Jurkat, Clone E6-1 (cell line): ENCODE results near the gene LRPAP1.
"Not testable (repeated sequence)": the region's sequence is repeated elsewhere in the genome, so short reads cannot be mapped to it uniquely, and the experiment has no call there.

Experiments used
- DNase-seq: peaks from one replicate; pipeline ENCODE4 v3.0.0-alpha.2; 2011; ENCODE audit warnings: low read depth, low spot score
- H3K4me3 ChIP-seq: 2 replicates; pipeline ENCODE4 v1.5.1; 2011; ENCODE audit warnings: mild to moderate bottlenecking, low read length, control low read depth, moderate library complexity

Gene LRPAP1

DNA sequence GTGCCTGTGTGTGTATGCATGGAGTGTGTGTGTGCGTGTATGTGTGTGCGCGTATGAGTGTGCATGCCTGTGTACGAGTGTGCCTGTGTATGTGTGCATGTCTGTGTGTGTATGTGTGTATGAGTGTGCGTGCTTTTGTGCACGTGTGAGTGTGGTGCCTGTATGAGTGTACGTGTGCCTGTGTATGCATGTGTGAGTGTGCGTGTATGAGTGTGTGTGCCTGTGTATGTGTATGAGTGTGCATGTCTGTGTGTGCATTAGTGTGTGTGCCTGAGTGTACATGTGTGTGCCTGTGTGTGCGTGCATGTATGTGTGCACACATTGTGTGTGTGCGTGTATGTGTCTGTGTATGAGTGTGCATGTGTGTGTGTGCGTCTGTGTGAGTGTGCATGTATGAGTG lies 63.4 kb downstream of the LRPAP1 start:
- H3K4me3 ChIP-seq, result no peak overlapping the region
- no peak for DNase-seq

DNA sequence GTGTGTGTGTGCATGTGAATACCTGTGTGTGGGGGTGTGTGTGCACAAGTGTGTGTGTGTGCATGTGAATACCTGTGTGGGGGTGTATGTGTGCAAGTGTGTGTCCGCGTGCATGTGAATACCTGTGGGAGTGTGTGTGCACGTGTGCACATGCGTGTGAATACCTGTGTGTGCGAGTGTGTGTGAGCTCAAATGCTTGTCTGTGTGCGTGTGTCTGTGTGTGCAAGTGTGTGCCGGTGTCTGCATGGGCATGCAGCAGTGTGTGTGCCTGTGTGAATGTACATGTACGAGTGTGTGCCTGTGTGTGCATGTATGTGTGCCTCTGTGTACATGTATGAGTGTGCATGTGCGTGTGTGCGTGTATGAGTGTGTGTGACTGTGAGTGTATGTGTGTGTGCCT lies 64.1 kb downstream of the LRPAP1 start:
- no peak overlapping the region for H3K4me3 ChIP-seq
- DNase-seq, result no peak

DNA sequence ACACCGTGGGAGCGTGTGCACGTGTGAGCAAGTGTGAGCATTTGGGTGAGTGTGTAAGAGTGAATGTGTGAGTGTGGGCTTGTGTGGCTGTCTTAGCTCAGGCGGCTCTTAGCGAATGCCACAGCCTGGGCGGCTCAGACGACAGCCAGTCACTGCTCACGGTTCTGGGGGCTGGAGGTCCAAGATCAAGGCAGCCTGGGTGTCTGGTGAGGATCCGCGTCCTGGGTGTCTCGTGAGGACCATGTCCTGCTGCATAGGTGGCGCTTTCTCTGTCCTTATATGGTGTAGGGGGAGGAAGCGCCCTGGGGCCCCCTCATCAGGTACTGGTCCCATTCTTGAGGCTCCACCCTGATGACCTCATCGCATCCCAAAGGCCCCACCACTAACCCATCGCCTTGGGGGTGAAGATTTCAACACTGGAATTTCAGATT lies 64.6 kb downstream of the LRPAP1 start:
- no peak for DNase-seq
- H3K4me3 ChIP-seq, result no peak overlapping the region

DNA sequence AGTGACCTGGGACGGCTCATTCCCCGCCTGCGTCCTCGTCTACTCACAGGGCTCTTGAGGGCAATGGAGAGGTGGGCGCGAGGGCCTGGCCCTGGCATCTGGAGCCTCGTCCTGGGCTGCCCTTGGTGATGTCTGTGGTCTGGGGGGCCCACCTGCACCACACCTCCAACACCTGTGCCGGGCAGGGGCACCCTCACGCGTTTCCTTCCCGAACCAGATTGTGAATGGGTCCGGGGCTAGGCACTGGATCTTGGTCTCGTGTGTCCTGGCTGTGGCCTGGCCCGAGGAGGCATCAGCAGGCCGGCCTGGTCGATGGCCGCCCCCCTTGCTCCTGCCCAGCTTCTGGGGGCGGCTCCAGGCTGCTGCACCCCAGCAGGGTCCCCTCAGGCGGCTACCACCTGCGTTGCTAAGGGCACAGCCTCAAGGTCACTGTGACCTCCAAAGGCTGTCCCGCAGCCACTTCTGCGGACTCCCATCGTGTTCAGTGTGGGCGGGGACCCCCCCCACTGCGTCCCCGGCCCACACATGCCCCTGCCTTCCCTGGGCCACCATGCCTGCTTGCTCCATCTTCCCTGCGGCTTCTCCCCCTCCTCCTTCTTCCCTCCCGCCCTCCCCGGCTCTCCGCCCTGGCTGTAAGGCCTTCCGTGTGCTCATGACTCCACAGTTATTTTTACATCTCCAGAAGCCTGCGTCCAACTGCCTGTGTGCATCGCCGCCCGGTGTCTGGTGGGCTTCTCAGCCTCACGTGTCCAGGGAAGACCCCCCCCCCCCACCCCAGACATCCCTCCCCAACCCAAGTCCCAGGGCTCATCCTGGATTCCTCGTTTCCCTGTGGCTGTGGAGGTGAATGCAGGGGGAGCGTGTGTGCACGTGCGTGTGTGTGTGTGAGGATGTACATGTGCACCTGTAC lies 65.3 kb downstream of the LRPAP1 start:
- DNase-seq, result no peak
- H3K4me3 ChIP-seq, result no peak overlapping the region

DNA sequence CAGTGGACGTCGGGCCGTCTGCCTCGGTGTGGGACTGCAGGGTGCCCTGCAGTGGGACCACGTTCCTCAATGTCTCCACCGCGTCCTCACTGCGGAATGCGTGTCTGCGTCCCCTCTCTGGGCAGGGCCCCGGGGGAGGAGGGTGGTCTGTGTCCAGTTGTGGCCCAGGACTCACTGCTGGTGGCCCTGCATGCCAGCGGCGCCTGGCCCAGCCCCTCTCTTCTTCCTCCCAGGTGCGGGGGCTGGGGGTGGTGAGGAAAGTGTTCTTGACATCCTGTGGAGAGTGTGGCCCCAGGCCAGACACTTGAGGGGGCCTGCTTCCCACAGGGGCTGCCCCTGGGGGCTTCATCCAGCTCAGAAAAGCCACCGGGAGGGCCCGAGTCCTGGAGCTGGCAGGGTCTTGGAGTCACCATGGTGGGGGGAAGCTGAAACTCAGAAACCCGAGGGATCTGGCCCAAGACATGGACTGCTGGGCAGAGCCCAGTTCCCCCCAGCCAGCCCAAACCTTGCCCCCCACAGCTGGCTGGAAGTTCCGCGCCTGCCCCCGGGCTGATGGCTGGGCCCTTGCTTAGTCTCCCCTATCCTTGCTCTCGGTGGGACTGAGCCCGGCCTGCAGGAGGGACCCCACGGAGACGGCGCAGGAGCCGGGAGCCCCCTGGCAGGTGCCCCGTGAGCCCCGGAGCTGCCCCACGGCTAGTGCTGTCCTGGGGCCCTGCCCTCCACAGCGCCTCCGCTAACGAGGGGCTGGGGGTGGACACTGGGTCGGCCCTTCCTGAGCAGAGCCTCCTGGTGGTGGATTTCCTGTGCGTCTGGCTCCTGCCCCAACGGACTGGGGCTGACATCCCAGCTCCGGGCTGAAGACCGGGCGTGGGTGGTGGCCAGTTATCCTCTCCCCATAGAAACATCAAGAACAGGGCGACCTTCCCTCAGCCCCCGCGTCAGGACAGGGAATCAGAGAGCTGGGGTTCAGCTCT lies 66.2 kb downstream of the LRPAP1 start:
- H3K4me3 ChIP-seq, result no peak overlapping the region
- DNase-seq, result no peak

DNA sequence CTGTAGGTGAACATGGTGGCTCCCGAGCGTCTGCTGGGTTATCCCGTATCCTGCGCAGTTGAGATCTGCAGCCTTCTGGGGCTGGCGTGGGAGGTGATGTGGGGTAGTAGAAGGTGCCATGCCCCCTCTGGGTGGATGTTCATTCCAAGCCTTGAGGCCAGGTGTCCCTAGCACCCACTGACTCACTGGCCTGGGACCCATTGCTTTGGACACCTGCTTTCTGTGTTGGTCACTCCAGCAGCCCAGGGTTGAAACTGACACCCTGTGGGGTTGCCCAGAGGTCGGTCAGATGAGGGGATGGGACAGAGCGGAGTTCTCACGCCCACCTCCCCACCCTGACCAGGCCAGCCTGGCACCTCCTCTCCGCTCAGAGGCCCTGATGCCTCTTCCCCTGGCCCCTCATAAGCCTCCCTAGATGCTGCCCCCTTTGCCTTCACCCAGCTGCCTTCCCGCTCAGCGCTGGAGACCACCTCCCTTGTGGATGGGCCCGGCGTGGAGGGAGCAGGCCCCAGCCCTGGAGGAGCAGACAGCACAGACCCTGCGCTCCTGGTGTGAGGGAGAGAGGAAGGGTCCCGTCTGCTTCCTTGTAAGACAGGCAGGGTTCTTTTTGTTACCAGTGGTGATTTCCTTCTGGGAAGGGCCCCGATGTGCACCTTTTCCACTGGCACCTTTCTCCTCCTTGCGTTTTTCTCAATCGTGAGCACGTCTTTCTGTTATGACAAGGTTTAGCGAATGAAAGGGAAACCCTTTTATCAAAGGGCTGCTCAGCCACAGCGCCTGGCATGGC lies 67.1 kb downstream of the LRPAP1 start:
- H3K4me3 ChIP-seq, result no peak overlapping the region
- DNase-seq, result no peak

DNA sequence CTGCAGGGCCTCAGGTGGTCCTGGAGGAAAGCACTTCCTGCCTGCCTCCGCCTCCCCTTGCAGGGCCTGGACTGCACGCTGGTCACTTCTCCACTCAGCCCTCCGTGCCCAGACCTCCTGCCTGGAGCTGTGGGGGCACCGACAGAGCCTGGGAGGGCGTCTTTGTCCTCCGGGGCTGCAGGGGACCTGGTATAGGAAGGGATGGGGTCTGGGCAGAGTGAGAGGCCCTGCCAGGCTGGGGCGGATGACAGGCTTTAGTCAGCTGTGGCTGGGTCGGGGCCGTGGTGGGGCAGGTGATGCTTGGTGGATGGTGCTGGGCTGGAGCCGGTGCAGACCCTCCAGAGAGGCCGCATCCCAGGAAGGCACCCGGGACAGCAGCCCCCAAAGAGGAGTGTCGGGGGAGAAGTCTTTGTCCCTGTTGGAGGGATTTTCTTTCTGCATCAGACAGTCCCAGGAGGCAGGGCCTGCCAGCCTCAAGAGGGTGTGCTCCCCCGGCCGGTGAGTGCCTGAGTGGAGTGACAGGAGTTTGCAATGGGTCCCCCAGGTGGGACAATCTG lies 67.8 kb downstream of the LRPAP1 start:
- no peak for DNase-seq
- no peak overlapping the region for H3K4me3 ChIP-seq

DNA sequence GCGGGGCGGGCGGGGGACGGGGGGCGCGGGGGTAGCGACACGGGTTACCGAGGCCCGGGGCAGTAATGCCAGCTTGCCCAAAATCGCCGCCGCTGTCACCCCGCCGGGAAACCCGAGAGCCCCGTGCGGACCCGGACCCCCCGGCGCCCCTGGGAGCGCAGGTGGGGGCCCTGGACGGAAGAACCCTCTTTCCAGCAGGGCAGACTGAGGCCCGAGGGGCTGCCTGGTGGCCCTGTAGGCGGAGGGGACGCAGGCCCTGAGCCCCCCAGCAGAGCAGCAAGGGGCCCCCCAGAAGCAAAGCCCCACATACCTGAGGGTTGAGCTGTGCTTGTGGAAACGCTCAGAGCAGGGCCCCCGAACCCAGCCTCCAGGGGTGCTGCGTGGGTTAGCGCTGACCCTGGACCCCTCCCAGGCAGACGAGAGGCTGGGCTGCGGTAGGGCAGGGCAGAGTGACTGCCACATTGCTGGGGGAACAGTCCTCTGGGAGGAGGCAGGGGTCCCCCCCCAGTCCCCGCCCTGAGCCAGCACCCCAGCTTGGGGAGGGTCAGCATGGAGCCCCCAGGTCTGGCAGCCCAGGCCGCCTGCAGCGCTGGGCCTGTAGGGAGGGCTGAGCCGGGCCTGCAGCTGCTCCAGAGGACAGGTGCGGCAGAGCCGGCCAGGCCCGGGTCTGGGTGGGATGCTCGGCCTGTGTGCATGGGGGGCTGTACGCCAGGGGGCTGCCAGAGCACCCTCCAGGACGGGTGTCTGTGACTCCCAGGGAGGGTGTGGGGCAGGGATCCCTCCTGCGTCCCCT lies 68.5 kb downstream of the LRPAP1 start:
- DNase-seq, result no peak
- H3K4me3 ChIP-seq, result no peak overlapping the region

DNA sequence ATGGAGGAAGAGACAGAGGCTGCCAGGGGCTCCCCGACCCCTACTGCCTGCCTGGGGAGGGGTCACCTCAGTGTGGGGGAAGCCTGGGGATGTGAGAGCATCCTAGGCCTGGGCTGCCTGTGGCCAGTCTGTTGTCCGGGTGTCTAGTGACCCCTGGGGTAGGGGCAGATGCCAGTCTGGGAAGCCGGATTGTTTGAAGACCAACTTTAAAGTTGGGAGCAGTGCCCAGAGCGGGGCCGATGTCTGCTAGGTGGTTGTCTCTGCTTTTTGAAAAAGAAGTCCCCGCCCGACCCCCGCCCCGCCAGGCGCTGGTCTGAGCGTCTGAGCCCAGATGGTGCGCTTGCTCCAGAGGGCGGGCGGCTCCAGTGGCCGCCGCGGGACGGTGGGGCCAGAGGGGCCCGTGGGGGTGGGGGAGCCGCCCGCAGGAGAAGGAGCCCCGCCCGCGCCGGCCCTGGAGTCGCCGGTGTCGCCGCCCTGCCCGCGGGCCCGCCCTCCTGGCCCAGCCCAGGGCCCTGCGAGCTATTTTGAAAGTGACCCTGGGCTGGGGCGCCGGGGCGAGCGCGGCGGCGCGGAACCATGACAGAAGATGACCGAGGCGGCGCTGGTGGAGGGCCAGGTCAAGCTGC lies 69.3 kb downstream of the LRPAP1 start, which contains the start of gene DOK7:
Gene DOK7, plus strand, starts transcription at position 517 of the 626 bp plus-strand sequence. Its CDS starts 70 bp downstream, at position 587.
- DNase-seq, result no peak
- H3K4me3 ChIP-seq, result no peak within 1 kb of the TSS

DNA sequence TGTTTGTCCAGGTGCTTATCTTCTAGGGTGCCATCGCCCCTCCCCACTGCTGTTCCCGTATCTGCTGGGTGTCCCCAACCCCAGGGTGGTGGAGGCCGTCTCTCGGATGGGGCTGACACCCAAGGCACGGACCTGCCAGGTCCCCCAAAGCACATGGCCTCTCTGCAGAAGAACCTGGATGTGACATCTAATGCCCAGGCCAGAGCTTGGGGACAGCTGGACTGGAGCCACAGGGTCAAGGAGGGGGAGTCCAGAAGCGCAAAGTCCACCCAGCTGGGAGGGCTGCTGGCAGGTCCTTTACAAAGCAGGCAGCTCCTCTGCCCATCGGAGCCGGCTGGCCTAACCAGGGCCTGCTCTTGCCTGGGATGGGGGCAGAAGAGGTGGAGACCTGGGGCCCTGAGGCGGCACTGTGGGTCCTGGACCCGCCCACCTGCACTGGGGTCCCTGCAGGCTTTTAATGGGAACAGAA lies 69.9 kb downstream of the LRPAP1 start:
- H3K4me3 ChIP-seq, result no peak overlapping the region

DNA sequence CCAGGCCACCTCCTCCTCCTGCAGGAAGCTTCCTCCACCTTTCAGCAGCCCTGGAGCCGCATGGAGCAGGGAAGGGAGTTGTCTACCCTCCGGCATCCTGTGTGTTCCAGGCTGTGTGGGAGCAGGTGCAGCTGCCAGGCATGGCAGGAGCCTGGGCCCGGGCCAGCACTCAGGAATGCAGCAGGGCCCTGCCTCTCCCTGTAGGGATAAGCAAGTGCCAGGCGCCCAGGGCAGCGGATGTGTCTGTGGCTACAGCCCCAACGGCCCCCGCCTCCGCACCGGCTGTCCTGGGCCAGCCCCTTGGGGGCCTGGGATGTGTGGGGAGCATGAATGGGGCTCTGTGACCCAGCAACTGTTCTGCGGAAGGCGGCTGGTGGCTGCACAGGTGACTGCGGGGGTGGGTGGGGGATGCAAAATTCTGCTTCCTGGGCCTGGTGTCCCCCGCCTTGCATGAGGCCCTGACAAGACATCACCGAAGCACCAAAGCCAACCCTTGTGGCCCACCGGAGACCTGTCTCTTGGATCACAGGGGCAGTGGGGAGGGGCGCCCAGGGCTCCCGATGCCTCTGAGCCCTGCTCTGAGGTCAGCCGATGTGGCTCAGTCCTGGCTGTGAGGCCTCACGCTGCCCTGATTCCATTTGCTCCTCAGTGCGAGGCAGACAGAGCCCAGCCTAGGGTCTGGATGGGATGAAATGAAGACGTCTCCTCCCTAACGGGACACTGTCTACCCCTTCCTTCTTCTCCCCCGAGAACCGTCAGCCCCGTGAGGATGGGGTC lies 70.5 kb downstream of the LRPAP1 start:
- DNase-seq, result no peak

More for the DNA sequence above, 69.9 kb downstream of the LRPAP1 start:
- no peak for DNase-seq

DNA sequence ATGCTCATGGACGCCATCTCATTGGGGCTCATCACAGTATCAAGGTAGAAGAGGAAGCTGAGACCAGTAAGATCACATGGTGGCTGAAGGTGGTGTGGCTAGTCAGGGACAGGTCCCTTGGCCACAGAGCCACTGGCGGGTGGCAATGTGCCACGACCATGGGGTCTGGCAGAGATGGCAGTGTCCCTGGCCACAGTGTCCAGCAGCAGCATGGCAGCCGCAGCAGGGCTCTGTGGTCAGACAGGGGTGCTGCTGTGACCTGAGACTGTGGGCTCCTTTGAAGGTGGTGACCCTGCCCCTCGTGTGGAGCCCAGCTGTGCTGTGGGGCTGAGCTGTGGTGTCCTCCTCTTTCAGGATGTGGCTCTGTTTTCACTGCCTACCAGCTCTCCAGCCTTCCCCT lies 71.3 kb downstream of the LRPAP1 start:
- no peak overlapping the region for H3K4me3 ChIP-seq
- DNase-seq, result no peak

More for the DNA sequence above, 70.5 kb downstream of the LRPAP1 start:
- H3K4me3 ChIP-seq, result no peak overlapping the region

DNA sequence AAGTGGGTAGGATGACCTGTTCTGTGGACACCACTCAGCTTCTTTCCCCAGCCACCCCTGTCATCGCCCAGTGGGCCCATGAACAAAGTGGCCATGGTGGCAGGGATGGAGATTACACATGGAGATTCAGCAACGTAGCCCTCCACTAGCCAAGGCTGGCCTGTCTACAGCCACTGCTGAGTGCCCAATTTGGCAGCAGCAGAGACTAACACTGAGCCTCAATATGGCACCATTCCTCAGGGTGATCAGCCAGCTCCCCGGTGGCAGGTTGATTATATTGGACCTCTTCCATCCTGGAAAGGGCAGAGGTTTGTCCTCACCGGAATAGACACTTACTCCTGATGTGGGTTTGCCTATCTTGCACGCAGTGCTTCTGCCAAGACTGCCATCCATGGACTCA lies 73.1 kb downstream of the LRPAP1 start:
- DNase-seq, H3K4me3 ChIP-seq: not testable (repeated sequence)

DNA sequence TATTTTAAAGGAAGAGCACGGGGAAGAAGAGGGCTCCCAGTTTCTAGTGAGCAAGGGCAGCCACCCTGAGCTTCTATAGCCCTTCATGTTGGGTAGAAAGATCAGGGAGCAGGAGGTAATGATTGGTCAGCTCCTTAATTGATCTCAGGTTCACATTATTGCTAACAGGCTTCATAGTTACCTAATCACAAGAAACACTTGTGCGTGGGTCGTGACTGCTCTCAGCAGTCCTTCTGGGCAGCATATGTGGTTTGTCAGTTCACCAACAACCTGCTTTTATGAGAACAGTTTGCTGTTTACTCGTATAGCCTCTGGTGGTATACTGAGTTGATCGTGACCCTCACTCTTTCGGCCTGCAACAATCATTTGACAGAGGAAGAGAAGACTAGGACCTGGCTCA lies 73.9 kb downstream of the LRPAP1 start:
- H3K4me3 ChIP-seq, result no peak overlapping the region

DNA sequence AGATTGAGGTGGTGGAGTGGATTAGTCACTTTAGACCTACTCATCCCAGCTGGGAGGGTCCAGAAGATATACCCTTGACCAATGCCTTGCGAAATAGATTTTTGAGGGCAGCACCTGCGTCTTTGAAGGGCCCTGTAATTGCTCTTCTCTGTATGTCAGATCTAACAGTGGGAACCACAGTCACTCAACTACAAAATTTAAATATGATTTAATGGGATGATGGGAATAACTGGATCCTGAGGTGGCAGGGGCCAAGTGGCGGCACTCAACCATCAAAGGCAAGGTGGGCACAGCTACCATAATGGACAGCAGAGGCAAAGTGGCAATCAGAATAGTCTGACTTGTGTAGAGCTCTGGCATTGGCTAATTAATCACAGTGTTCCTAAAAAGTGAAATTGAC lies 76.6 kb downstream of the LRPAP1 start:
- not testable (repeated sequence) for H3K4me3 ChIP-seq, DNase-seq

More for the DNA sequence above, 73.9 kb downstream of the LRPAP1 start:
- no peak for DNase-seq
